ENCODE results near the gene ERMAP. TPM values are rescaled to one million over a fixed set of nuclear protein-coding genes. Genes with fewer than 3 reads are reported as not detected.

The ERMAP gene
- total and polyA plus RNA-seq, 10 of the 15 experiments (the other 5 are each of a cell fraction or from before 2014, with no cell fraction given) = 1.4 to 6.8 (median 4.1) TPM

- TF ChIP-seq YY1 (IDR thresholded peaks at IDR 0.05; ENCODE audit: low read depth, low read length) = 0 out of 2 replicates have a peak, but pooled peaks have one; percentile 35
- peak; percentile 74 for TF ChIP-seq NR2C1 (IDR thresholded peaks at IDR 0.05)
- TF ChIP-seq YBX1 (IDR thresholded peaks at IDR 0.05) = no peak
- TF ChIP-seq CHD1 (IDR thresholded peaks at IDR 0.05; ENCODE audit: low read depth, low read length) = no peak
- TF ChIP-seq NFYB (IDR thresholded peaks at IDR 0.05; ENCODE audit: insufficient read depth, low read depth, low read length) = peak; percentile 95
- peak; percentile 83 for TF ChIP-seq POLR2AphosphoS5 (IDR thresholded peaks at IDR 0.05; ENCODE audit: low read length)
- TF ChIP-seq KAT2A (conservative IDR thresholded peaks at IDR 0.05; ENCODE audit: control insufficient read depth, low read depth, low read length) = no peak
- TF ChIP-seq BACH1 (IDR thresholded peaks at IDR 0.05; ENCODE audit: borderline replicate concordance) = peak; percentile 39; the same call in 1 of the 2 replicates
- TF ChIP-seq DPF2 (IDR thresholded peaks at IDR 0.05) = peak; percentile 93
- no peak for TF ChIP-seq SMC3 (IDR thresholded peaks at IDR 0.05; ENCODE audit: borderline replicate concordance, low read length)
- peak; percentile 98 for TF ChIP-seq PBX3 (IDR thresholded peaks at IDR 0.05; ENCODE audit: insufficient replicate concordance, low read depth, low read length)
- TF ChIP-seq SMAD5 (IDR thresholded peaks at IDR 0.05; ENCODE audit: low read depth) = peak; percentile 65; the same call in 1 of the 2 replicates
- TF ChIP-seq CHD2 (IDR thresholded peaks at IDR 0.05; ENCODE audit: borderline replicate concordance, low read depth, low read length) = peak; percentile 96
- no peak for TF ChIP-seq ZNF274 (IDR thresholded peaks at IDR 0.05; ENCODE audit: insufficient read depth, insufficient read length)
- no peak for TF ChIP-seq RCOR1 (conservative IDR thresholded peaks at IDR 0.05; ENCODE audit: low read depth, low read length)
- TF ChIP-seq CUX1 (IDR thresholded peaks at IDR 0.05; ENCODE audit: insufficient replicate concordance, low read depth, low read length) = no peak
- TF ChIP-seq ZBTB33 (IDR thresholded peaks at IDR 0.05) = no peak
- no peak for TF ChIP-seq PRDM15 (CRISPR knock-in tag; IDR thresholded peaks at IDR 0.05)
Measured at GRCh38 chr1:42846257-42847110, 29.6 kb downstream of the ERMAP start, which contains the start of gene ZNF691 (continued).
